Chondrocyte (in vitro differentiated cells): ENCODE results near the gene IL22RA1. TPM values are rescaled to one million over a fixed set of nuclear protein-coding genes. Genes with fewer than 3 reads are reported as not detected.

Source experiments
- DNase-seq: peaks from one replicate; pipeline ENCODE4 v3.0.0; 2021; ENCODE audit warnings: mixed read lengths, low spot score
- H3K27ac Mint-ChIP-seq: one replicate; pipeline ENCODE4 v1.8.0; 2021; ENCODE audit warnings: mild to moderate bottlenecking, moderate library complexity, mixed read lengths; ENCODE audit not compliant: unreplicated experiment
- H3K27me3 Mint-ChIP-seq: 2 replicates; pipeline ENCODE4 v1.8.0; 2021; ENCODE audit warnings: low read depth, mixed read lengths
- H3K36me3 Mint-ChIP-seq: 2 replicates; pipeline ENCODE4 v1.8.0; 2021; ENCODE audit warnings: low read depth, mixed read lengths
- H3K4me1 Mint-ChIP-seq: 2 replicates; pipeline ENCODE4 v1.8.0; 2021; ENCODE audit warnings: low read depth, mild to moderate bottlenecking, mixed read lengths
- H3K4me3 Mint-ChIP-seq: one replicate; pipeline ENCODE4 v1.8.0; 2021; ENCODE audit warnings: mild to moderate bottlenecking, moderate library complexity, mixed read lengths; ENCODE audit not compliant: unreplicated experiment
- H3K9me3 Mint-ChIP-seq: 2 replicates; pipeline ENCODE4 v1.8.0; 2021; ENCODE audit warnings: low read depth, mixed read lengths
- CTCF ChIP-seq: fragments of 200-600 bp; sonication (generic); IDR thresholded peaks from 2 replicates; pipeline ENCODE4 v1.5.0; 2021; ENCODE audit warnings: antibody characterized with exemption, mild to moderate bottlenecking, moderate library complexity
- total RNA-seq: library from RNA; stranded (reverse); gene quantifications from 3 replicates; pipeline ENCODE4 v1.2.1, GENCODE V29; 2021

The IL22RA1 gene
- total RNA-seq, 1 donor from 2014 or later, result not detected

DNA sequence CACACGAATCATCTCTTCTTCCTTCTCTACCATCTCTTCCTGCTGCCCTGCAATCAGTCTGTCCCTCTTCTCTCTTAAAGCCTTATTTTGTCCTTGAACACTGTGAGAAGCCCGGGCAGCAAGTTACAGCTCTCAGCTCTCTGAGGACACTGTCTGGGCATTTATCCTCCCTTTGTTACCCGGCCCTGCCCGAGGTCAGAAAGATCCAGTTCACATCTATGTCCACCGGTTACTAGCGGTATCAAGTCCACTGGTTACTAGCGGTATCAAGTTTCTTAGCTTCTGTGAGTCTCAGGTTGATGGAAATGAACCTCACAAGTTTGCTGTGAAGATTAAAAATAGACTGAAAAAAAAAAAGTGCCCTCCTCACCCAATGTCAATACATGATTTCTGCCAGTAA, 25.3 kb upstream of the IL22RA1 start:
- DNase-seq, result no peak
- no peak for TF ChIP-seq CTCF
- Mint-ChIP-seq H3K27ac (no peak overlapping the region), H3K9me3 (no peaks in the 10 kb centered on the region), H3K4me3 (no peak overlapping the region), H3K4me1 (peaks cover 3% of the 10 kb centered on the region), H3K27me3 (peaks cover 35% of the 10 kb centered on the region), H3K36me3 (peaks cover 2% of the 10 kb centered on the region)

DNA sequence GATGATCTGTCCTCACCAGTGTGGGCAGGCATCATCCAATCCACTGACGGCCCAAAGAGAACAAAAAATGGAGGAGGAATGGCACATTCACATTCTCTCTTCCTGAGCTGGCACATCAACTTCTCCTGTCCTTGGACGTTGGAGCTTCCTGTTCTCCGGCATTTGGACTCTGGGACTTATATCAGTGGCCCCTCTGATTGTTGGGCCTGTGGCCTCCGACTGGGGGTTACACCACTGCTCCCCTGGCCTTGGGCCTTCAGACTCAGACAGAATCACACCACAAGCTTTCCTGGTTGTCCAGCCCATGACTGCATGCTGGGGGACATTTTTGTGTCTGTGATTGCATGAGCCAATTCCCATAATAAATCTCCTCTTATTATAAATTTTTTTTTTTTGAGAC, 24.1 kb upstream of the IL22RA1 start:
- H3K9me3 Mint-ChIP-seq, result no peaks in the 10 kb centered on the region
- TF ChIP-seq CTCF, result no peak
- H3K27me3 Mint-ChIP-seq, result peaks cover 35% of the 10 kb centered on the region

GRCh38 chr1:24165500-24165899, 22.6 kb upstream of the IL22RA1 start:
- Mint-ChIP-seq H3K27ac (no peak overlapping the region), H3K36me3 (peaks cover 2% of the 10 kb centered on the region), H3K27me3 (peaks cover 31% of the 10 kb centered on the region), H3K4me1 (peaks cover 3% of the 10 kb centered on the region), H3K9me3 (no peaks in the 10 kb centered on the region), H3K4me3 (no peak overlapping the region)
- DNase-seq, result no peak
- TF ChIP-seq CTCF, result no peak

More for the DNA sequence above, 24.1 kb upstream of the IL22RA1 start:
- H3K36me3 Mint-ChIP-seq, result peaks cover 2% of the 10 kb centered on the region
- no peak overlapping the region for H3K27ac Mint-ChIP-seq
- DNase-seq, result no peak
- H3K4me1 Mint-ChIP-seq, result peaks cover 3% of the 10 kb centered on the region
- no peak overlapping the region for H3K4me3 Mint-ChIP-seq

DNA sequence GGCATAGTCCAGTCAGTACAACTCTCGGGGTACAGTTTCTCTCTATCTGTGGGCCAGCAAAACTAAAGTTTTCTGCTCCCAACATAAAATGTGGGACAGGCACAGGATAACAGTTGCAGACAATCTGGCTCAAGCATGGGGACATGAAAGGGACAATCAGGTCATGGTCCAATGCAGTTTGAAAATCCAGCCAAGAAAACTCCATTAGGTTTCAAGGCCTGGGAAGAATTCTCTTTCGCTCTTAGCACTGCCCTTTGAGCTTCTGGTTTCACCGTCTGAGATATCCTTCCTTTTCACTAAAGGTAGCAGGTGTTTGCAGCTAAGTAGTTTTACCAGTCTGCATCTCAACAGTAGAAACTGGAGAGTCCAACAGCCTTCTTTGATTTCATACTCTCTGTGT, 21.1 kb upstream of the IL22RA1 start:
- Mint-ChIP-seq H3K27ac (no peak overlapping the region), H3K4me3 (no peak overlapping the region), H3K9me3 (no peaks in the 10 kb centered on the region), H3K36me3 (peaks cover 2% of the 10 kb centered on the region), H3K27me3 (peaks cover 29% of the 10 kb centered on the region), H3K4me1 (peaks cover 3% of the 10 kb centered on the region)
- TF ChIP-seq CTCF, result no peak
- DNase-seq, result no peak

DNA sequence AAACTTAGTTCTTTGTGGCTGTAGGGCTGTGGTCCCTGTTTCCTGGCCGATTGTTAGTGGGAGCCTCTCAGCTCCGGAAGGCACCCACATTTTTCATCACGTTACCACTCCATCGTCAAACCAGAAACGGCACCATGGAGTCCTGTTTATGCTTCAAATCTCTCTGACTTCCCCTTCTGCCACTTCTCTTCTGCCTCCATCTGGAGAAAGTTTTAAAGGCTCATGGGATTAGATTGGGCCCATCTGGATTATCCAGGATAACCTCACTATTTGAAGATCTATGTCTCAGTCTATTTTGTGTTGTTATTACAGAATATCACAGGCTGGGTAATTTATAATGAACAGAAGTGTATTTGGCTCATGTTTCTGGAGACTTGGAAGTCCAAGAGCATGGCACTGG, 19.3 kb upstream of the IL22RA1 start:
- no peak for TF ChIP-seq CTCF
- peaks cover 2% of the 10 kb centered on the region for H3K36me3 Mint-ChIP-seq
- no peak for DNase-seq
- peaks cover 28% of the 10 kb centered on the region for H3K27me3 Mint-ChIP-seq
- H3K27ac Mint-ChIP-seq, result no peak overlapping the region
- H3K9me3 Mint-ChIP-seq, result no peaks in the 10 kb centered on the region
- no peaks in the 10 kb centered on the region for H3K4me1 Mint-ChIP-seq
- no peak overlapping the region for H3K4me3 Mint-ChIP-seq
